GM18868 (cell line): ENCODE data around the gene RHAG.
"Not testable (repeated sequence)": the region's sequence is repeated elsewhere in the genome, so short reads cannot be mapped to it uniquely, and the experiment has no call there.

Experiments used
- ATAC-seq: cut with Tn5 transposase; IDR thresholded peaks from one replicate; pipeline ENCODE4 v1.9.1; 2021; ENCODE audit warnings: mild to moderate bottlenecking, moderate library complexity; ENCODE audit not compliant: unreplicated experiment

Gene RHAG

GRCh38 chr6:49637350-49637731, 702 bp upstream of the RHAG start:
- ATAC-seq = no peak

- no peak for ATAC-seq
These were observed 494 bp downstream of the RHAG start for GRCh38 chr6:49635978-49636712.

- no peak for ATAC-seq
These were observed 1.2 kb downstream of the RHAG start for GRCh38 chr6:49635480-49635879.

- no peak for ATAC-seq
These were observed 1.8 kb downstream of the RHAG start for GRCh38 chr6:49634836-49635218.

- no peak for ATAC-seq
These were observed 2.4 kb downstream of the RHAG start for GRCh38 chr6:49634092-49634835.

GRCh38 chr6:49633541-49633940, 3.1 kb downstream of the RHAG start:
- no peak for ATAC-seq

- ATAC-seq = no peak
These were observed 3.9 kb downstream of the RHAG start for GRCh38 chr6:49632727-49633126.

GRCh38 chr6:49629485-49630088, 7.1 kb downstream of the RHAG start:
- not testable (repeated sequence) for ATAC-seq

- no peak for ATAC-seq
These were observed 9.8 kb downstream of the RHAG start for GRCh38 chr6:49626811-49627210.

- no peak for ATAC-seq
These were observed 18.4 kb downstream of the RHAG start for GRCh38 chr6:49618257-49618656.

GRCh38 chr6:49614144-49614543, 22.5 kb downstream of the RHAG start:
- ATAC-seq = not testable (repeated sequence)

GRCh38 chr6:49609285-49609684, 27.4 kb downstream of the RHAG start:
- no peak for ATAC-seq

- not testable (repeated sequence) for ATAC-seq
These were observed 28.4 kb downstream of the RHAG start for GRCh38 chr6:49608275-49608674.

GRCh38 chr6:49607391-49607982, 29.2 kb downstream of the RHAG start:
- no peak for ATAC-seq

- peak; percentile 99 for ATAC-seq
These were observed 29.8 kb downstream of the RHAG start for GRCh38 chr6:49606721-49607390.

- ATAC-seq = not testable (repeated sequence)
These were observed 32.6 kb downstream of the RHAG start for GRCh38 chr6:49604080-49604479.

- ATAC-seq = not testable (repeated sequence)
These were observed 49.4 kb downstream of the RHAG start for GRCh38 chr6:49587262-49587661.

GRCh38 chr6:49582529-49582928, 54.1 kb downstream of the RHAG start:
- ATAC-seq = no peak

GRCh38 chr6:49579649-49580048, 57.0 kb downstream of the RHAG start:
- no peak for ATAC-seq

- no peak for ATAC-seq
These were observed 60.0 kb downstream of the RHAG start for GRCh38 chr6:49576618-49577017.

- ATAC-seq = no peak
These were observed 66.1 kb downstream of the RHAG start for GRCh38 chr6:49570474-49571079.
